ENCODE data around the gene PRIMA1. TPM values are rescaled to one million over a fixed set of nuclear protein-coding genes. Genes with fewer than 3 reads are reported as not detected.

PRIMA1 gene
- total and polyA plus RNA-seq, 9 of the 15 experiments (the other 6 are each of a cell fraction or from before 2014, with no cell fraction given), result not detected

- TF ChIP-seq SAP30 (IDR thresholded peaks at IDR 0.05; ENCODE audit: borderline replicate concordance, insufficient read depth, low read depth, low read length, poor library complexity, severe bottlenecking), result no peak
- no peak for TF ChIP-seq ZNF12 (CRISPR knock-in tag; IDR thresholded peaks at IDR 0.05)
- no peak for TF ChIP-seq ZBTB7A (IDR thresholded peaks at IDR 0.05; ENCODE audit: borderline replicate concordance, control insufficient read depth, low read depth, low read length)
- no peak for TF ChIP-seq JUNB (CRISPR knock-in tag; conservative IDR thresholded peaks at IDR 0.05)
- TF ChIP-seq SMARCB1 (IDR thresholded peaks at IDR 0.05; ENCODE audit: insufficient read length, low read depth), result no peak
Observed at GRCh38 chr14:93720981-93721483, 67.3 kb downstream of the PRIMA1 start (continued).

GRCh38 chr14:93720076-93720815 is 68.0 kb downstream of the PRIMA1 start:
- CTCF ChIA-PET (ENCODE audit: low intra/inter-chr PET ratio), result no interaction called here
- DNase-seq (ENCODE audit: extremely low read depth in 1 of 4, low spot score in 3 of 4), result no peak
- Histone ChIP-seq H2AFZ (ENCODE audit: low read depth, low read length) (no peak overlapping the region), H3K27ac (ENCODE audit: extremely low read depth, low read depth, low read length) (no peak overlapping the region), H3K4me3 (no peak overlapping the region), H4K20me1 (replicated peaks; ENCODE audit: control insufficient read depth, insufficient read depth, low read length) (no peaks in the 10 kb centered on the region), H3K4me1 (replicated peaks in 1 of 2; ENCODE audit: control insufficient read depth in 2 of 2, insufficient read depth in 2 of 2, low read length in 2 of 2) (no peaks in the 10 kb centered on the region), H3K9ac (ENCODE audit: insufficient read depth in 1 of 2, low read depth in 2 of 2, low read length in 2 of 2) (no peak overlapping the region; a peak in 1 of 4 replicates), H3K9me1 (ENCODE audit: control insufficient read depth, insufficient read depth, low read length) (no peaks in the 10 kb centered on the region), H3K4me2 (ENCODE audit: insufficient read depth, low read length) (no peak overlapping the region), H3K36me3 (ENCODE audit: control insufficient read depth, insufficient read depth, low read length) (no peaks in the 10 kb centered on the region), H3K79me2 (ENCODE audit: control insufficient read depth, insufficient read depth, low read length) (no peaks in the 10 kb centered on the region), H3K9me3 (replicated peaks; ENCODE audit: control insufficient read depth, insufficient read depth, low read depth, low read length) (no peaks in the 10 kb centered on the region), H3K27me3 (ENCODE audit: control insufficient read depth in 2 of 2, insufficient read depth in 2 of 2, low read length in 2 of 2) (peaks cover 0 to 5% of the 10 kb centered on the region in 2 experiments; a peak in 3 of 5 replicates)
- 0% methylated on average over 10 of the region's 12 CpGs for WGBS (ENCODE audit: insufficient coverage, low coverage, missing lambda C conversion rate)
- no peak for FAIRE-seq
- BruUV-seq (replicated peaks), result no TSS peak
- ATAC-seq, result no peak
- in situ Hi-C loops (cut with MboI), result no loop called here
- intact Hi-C loops (cut with micrococcal nuclease), result no loop called here
- POLR2A ChIA-PET, result no interaction called here
- TF ChIP-seq ZNF280A (IDR thresholded peaks at IDR 0.05; ENCODE audit: low read depth, partially characterized antibody), result no peak
- TF ChIP-seq NFYB (IDR thresholded peaks at IDR 0.05; ENCODE audit: extremely low read depth, insufficient read length), result no peak
- no peak for TF ChIP-seq PKNOX1 (IDR thresholded peaks at IDR 0.05)
- no peak for TF ChIP-seq PPARD (CRISPR knock-in tag; IDR thresholded peaks at IDR 0.05)
- TF ChIP-seq ZNF592 (IDR thresholded peaks at IDR 0.05), result no peak
- TF ChIP-seq SNAPC5 (CRISPR knock-in tag; IDR thresholded peaks at IDR 0.05), result no peak
- TF ChIP-seq ATF1 (CRISPR knock-in tag; IDR thresholded peaks at IDR 0.05), result no peak
- TF ChIP-seq ATF1 (tag; IDR thresholded peaks at IDR 0.05), result no peak
